Measurements from ENCODE around the gene PACC1.

The PACC1 gene

DNA sequence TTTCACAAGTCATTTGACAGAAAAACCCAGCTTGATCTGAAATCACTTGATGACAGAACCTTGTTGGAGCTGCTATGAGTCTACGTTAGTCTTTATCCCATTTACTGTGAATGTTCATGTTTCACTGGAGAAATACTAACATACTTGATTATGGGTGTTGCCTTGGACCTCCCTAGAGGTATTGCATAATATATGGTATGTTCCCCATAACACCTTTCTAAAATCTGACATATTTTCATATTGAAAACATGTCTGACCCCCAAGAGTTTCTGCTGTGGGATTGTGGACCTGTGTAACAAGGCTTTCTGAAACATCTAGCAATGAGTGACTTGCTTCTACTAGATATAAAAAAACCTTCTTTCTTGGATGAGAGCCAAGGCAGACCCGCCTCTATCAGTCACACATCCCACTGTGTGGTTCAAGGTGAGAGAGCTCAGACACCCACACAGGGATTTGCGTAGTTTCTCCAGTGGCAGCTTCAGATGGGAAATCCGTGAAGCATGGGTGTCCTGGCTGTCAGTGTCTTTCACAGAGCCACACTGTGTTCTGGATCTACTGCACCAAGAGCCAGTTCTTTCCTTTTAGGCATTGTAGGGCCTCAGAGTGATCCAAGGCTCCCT lies 22.6 kb upstream of the PACC1 start:
- ATAC-seq: no peak

DNA sequence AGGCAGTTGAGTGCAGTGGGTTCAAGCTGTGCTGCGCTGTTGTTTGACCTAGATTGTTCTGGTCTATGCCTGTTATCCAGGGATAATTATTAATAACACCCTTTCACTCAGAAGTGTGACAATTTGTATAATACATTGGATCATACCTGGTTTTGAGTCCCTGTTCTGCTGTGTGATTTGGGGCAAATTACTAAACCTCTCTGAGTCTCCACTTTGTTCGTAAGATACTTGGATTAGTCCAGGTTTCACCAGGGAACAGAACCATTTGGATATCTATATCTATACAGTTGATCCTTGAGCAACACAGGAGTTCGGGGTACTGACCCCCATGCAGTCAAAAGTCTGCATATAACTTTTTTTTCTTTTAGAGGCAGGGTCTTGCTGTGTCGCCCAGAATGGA lies 20.3 kb upstream of the PACC1 start:
- no peak for ATAC-seq

DNA sequence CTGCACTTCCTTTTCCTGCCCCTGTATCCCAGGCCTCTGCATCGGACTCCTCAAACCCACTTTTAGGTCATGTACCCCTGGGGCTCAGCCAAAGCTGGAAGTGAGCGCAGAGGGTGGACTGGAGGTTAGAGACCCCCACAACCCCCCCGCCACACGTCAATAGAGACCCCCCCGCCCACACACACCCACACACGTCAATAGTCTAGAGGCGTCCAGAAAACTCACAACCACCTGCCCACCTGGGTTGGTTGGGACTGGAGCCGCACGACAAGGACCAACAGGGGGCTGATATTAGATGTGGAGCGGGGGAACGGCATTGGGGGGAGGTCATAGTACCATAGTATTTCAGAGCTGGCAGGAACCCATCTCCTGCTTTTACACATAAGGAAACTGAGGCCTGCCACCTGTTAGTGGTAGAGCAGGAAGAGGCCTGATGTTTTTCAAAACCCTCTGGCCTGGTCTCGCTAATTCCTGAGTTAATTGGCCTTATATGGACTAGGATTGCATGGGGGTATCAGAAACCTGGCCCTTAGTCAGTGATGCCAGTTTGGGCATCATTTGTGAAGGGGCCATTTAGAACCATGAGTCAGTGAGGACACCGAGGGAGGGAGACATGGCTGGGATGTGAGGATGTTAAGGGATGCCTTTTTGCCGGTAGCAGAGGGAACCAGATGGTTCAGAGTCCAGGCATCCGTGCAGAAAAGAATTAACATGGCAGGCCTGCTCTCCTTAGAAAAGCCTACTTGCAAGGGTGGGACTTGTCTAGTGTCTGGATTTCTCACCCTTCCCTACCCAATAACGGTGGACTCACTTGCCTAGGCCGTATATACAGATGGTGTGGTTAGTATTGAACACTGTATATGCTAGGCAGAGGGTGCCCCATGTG lies 19.1 kb upstream of the PACC1 start:
- ATAC-seq: no peak

DNA sequence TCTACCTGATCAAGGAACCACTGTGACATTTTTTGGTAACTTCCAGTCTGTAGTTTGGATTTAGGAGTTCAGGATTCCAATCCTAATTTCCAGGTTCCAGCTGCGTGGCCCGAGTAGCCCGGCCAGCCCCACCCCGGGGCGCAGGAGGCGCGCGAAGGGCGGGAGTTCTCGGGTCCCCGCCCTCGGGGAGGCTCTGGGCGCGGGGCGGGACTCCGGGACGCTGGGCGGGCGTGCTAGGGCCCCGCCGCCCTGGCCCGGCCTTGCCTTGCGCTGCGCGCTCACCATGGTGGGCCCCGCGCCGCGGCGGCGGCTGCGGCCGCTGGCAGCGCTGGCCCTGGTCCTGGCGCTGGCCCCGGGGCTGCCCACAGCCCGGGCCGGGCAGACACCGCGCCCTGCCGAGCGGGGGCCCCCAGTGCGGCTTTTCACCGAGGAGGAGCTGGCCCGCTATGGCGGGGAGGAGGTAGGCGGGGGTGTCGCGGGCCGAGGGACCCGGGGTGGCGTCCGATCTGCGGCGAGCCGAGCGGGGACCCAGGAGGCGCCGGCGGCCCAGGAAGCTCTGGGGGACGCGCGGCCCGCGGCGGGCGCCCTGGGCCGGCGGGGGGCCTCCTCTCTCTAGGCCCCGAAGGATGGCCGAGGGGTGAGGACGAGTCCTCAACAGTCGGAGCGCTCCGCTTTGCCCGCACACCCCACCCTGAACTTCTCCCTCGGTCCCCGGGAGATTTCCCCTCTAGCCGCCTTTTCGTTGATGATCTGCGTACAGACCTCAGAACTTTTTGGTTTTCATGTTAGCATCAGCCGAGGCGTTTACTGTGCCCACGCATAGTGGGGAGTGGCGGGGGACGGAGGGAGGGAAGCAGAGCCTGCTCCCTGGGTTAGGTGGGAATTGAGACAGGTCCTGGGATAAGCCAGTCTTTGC lies 18.2 kb upstream of the PACC1 start, which contains the start of gene NENF:
Gene NENF (plus strand): TSS at position 260 of the 916 bp plus-strand sequence. CDS start 24 bp downstream, at position 284.
- peak; percentile 100 for ATAC-seq

DNA sequence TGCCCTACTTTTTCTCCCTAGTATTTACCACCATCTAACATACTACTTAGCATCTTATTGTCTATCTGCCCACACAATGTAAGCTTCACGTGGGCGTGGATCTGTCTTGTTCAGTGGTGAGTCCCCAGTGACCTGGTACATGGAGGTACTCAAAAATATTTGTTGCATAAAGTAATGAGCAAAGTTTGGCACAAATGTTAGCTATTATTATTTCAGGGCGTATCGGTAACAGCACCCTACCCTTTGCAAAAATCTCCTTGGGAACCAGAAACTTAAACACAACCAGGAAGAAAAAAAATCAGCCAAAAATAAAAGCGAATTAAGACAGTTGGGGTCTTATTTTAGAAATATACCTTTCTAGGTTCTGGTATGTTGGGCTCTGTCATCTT lies 17.6 kb upstream of the PACC1 start:
- ATAC-seq: no peak

DNA sequence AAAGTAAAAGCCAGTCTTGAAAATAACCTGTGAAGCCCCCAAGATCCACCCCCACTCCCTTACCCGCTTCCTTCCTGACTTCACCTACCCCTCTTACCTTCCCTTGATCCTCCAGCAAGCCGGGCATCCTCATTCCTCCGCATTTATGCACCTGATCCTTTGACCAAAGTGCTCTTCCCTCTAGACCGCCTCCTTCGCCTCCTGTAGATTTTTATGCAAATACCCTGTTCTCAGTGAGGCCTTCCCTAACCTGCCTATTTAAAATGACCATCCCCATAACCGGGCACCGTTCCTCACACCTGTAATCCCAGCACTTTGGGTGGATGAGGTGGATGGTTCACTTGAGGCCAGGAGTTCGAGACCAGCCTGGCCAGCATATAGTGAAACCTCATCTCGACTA lies 17.0 kb upstream of the PACC1 start:
- ATAC-seq: no peak

DNA sequence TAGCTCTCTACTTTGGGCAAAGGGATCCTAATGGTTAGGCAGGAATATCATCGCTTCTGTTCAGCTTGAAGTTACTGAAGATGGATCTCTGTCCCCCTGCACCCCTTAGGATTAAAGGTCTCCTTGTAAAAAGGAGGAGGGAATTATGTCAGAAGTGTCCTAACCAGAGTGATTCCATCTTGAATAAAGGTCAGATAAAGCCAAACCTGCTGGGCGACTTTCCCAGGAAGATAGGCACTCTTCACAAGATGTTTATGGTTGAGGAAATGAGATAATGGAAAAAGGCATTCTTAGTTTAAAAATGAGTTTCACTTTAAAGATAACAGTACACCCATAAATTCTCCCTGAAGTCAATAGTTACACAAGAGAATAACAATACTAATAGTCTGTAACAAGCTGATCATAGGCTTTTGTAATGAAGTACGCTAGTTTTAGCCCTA lies 16.3 kb upstream of the PACC1 start:
- ATAC-seq: no peak

DNA sequence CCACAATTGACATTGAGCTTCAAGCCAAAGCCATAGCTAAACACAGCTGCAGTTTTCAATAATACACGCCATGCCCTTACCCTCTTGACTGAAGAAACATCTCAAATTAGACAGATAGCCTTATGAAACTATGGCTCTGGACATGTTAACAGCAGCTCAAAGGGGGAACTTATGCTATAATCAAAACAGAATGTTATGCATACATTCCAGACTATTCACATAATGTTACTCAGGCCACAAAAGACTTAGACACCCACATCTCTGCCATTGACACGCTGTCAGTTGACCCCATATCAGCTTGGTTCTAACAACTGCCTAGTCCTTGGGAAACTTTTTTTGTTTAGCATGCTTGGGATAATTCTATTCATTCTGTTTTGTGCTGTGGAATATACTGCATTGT lies 15.7 kb upstream of the PACC1 start:
- ATAC-seq: no peak

DNA sequence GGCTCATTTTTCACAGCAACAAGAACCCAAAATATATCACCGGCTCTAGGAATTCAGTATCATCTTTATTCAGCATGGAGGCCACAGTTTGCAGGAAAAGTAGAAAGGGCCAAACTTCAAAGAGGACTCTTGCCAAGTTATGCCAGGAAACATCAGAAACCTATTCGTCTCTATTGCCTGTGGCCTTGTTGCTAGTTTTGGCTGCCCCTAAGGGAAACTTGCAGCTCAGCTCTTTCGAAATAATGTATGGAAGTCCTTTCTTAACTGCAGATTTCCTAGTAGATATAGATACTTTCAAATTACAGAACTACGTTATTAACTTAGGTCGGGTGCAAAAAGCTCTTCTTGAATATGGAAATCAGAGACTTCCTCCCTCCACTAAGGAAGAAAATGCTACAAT lies 13.8 kb upstream of the PACC1 start:
- ATAC-seq: no peak

DNA sequence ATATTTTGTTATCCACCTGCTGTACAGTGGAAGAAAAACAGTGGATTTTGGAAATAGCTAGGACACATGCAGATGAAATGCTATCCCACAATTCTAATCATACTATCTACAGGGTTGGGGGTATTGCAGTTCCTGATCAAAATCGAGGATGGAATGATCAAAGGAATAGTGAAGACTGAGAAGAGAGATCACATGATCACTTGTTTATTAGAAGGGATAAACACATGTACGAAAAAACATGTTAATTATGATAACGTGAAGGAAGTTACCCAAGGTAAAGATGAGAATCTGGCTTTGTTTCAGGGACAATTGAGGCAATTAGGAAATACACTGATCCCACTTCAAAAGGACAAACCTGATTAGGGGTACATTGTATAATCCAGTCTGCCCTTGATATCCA lies 9.2 kb upstream of the PACC1 start:
- no peak for ATAC-seq

DNA sequence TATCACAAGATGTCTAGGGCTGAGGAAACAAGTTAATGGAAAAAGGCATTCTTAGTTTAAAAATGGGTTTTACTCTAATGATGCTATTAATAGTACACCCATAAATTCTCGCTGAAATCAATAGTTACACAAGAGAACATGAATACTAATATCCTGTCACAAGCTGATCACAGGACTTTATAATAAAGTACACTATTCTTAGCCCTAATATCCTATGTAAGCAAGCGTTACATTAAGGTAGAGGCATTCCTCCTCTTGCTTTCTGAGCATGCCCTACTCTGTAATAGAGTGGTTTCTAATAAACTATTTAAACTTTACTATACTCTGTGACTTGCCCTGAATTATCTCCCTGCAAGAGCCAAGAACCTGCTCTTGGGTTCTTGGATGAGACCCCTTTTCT lies 6.5 kb upstream of the PACC1 start:
- no peak for ATAC-seq

DNA sequence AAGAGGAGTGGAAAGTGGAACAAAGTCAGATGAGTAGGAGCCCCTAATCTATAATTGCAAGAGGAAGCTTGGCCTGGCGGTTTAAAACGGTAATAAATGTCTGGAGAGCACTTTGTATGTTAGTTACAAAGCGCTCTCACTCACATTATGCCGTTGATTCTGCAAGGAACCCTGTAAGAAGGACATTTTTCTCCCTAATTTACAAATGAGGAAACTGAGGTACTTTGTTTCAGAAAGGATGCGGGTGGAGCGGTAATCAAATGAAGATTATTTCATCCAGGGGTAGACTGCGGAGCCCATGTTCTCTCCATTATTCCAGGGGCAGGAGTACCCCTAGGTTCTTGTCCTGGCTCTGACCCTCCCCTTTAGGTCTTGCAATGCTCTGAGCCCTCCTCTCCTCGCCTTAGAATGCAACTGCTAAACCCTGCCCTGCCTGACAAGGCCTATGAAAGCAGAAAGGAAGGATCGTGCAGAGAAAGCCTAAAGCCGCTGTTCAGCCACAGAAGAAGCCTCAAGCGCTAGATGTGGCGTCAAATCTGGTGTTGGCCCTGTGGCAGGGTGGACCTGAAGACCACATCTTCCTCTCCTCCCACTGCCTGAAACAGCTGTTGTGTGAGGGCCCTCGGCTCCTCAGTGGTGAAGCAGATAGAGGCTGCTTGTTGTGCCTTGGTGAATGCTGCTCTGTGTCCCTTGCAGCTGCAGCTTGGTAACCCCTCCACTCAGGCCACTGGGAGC lies 588 bp upstream of the PACC1 start:
- ATAC-seq: no peak

DNA sequence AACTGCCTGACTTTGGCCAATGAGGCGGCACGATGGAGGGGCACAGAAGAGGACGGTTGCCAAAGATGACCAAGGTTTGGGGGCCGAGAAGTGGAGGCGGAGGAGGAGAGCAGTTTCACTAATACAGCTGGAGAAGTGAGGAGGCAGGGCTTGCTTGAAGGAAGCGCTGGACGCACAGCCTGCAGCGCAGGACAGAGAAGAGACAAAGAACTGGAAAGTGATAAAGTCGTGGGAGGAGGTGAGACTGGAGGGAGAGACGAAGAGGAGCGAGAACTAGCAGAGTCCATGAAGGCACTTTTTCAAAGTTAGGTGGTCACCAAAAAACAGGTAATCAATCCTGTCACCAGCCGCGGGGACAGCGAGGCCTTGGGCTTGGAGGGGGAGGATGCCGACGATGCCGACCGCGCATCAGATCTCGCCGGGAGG lies 771 bp downstream of the PACC1 start:
- no peak for ATAC-seq

DNA sequence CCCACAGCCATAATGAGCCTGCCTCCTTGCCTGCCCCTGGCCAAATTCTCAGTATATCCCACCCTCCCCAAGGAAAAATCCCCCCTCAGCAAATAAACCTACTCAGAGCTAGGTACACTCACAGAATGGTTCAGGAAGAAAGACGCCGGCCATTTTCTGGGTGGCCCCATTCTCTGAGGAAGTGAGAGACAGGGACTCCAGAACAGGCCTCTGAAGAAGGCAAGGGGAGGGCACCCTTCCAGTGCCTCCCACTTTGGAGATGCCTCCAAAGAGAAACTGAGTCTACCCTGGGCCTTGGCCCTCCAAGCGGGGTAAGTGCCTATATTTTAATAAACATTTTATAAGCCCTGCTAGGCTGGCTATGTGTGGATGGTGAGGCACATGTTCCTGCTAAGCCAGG lies 2.3 kb downstream of the PACC1 start:
- no peak for ATAC-seq

DNA sequence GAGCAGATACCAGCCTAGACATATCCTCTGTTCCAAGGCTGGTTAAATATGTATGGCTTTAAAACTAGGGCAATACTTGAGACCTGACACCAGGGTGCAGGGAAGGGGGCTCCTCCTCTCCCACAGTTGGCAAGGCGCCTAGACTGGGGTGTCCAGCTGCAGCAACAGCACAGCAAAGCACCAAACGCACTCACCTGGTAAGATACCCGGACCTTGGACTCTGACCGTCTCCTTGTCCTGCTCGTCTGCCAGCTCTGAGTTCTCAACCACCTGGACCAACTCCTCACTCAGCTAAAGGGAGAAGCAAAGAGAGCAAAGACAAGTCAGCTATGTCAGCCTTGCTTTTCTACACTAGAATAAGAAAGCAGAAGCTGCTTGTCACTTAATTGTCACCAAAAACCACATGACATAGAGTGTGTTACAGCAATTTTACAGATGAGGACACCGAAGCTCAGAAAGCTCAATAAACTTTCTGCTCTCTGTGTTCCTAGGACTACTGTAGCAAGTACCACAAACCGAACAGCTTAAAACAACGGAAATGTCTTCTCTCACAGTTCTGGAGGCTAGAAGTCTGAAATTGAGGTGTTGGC lies 4.4 kb downstream of the PACC1 start:
- no peak for ATAC-seq

DNA sequence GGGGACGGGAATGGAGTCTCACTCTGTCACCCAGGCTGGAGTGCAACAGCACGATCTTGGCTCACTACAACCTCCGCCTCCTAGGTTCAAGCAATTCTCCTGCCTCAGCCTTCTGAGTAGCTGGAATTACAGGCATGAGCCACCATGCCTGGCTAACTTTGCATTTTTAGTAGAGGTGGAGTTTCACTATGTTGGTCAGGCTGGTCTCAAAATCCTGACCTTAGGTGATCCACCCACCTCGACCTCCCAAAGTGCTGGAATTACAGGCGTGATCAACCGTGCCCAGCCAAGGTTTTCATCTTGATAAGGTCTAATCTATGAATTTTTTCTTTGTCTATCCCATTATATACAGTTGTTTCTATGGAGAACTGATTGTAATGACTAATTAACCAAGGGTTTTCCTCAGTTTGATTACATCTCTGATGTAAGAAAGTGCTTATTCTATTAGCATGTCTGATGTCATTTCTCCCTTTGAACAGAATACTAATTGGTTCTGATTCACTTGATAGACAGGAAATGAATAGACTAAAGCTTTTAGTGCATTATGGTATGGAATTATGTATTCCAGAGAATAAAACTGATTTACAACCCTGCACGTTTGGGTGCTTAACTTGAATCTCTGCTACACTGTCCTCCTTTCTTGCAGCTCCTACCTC lies 11.9 kb downstream of the PACC1 start:
- no peak for ATAC-seq

DNA sequence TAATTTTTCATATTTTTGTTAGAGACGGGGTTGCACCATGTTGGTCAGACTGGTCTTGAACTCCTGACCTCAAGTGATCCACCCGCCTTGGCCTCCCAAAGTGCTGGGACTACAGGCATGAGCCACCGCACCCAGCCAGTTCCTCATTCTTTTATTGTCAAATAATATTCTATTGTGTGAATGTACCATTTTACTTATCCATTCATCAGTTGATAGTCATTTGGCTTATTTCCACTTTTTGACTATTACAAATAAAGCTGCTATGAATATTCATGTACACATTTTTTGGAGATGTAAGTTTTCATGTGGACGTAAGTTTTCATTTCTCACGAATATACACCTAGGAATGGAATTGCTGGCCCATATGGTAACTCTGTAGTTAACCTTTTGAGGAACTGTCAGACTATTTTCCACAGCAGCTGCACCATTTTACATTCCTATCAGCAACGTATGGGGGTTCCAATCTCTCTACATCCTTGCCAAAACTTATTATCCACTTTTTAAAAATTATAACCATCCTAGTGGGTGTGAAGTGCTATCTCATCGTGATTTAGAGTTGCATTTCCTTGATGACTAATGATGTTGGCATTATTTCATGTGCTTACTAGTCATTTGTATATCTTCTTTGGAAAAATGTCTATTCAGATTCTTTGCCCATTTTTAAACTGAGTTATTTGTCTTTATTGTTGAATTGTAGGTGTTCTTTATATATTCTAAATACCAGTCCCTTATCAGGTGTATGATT lies 12.7 kb downstream of the PACC1 start:
- no peak for ATAC-seq

DNA sequence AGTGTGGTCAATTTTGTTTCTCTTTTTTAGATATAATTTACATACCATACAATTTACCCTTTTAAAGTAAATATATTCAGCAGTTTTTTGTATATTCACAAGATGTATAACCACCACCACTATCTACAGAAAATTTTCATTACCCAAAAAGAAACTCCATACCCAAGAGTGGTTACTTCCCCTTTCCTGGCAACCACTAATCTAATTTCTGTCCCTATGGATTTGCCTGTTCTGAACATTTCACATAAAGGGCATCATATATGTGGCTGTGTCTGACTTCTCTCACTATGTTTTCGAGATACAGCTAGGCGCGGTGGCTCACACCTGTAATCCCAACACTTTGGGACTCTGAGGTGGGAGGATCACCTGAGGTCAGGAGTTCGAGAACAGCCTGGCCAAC lies 13.6 kb downstream of the PACC1 start:
- ATAC-seq: no peak

DNA sequence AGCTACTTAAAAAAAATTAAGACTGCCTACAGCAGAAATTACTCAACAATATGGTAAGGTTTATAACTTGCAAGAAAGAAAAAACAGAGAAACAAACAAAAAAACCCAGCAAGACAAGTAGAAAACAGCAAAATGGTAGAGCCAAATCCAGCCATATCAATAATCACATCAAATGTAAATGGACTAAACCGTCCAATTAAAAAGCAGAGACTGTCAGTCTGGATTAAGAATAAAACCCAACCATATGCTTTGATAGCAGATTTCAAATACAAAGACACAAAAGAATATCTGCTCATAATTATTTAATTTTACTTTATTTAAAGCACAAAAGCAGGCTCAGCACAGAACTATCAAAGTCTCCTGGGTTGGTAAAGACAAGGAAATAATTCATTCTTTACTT lies 17.5 kb downstream of the PACC1 start:
- no peak for ATAC-seq

DNA sequence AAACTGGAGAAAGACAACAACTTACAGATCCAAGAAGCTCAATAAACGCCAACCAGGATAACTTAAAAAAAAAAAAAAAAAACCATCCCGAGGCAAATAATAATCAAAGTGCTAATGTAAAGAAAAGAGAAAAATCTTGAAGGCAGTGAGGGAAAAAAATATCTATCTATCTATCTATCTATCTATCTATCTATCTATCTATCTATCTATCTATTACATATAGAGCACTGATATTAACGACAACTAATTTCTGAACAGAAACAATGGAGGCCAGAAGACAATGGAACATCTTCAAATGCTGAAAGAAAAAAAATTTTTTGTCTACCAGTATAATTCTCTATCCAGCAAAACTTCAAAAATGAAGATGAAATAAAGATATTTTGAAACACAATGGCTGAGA lies 18.0 kb downstream of the PACC1 start:
- no peak for ATAC-seq

Data from activated CD4-positive, CD25-positive, alpha-beta regulatory T cell treated with anti-CD3 and anti-CD28 coated beads, Interleukin-2, amount 50 U/mL, for 24 hours (primary cell).